GM18951 (cell line): ENCODE results near the gene CRIP1.

ENCODE experiments used
- POLR2A ChIP-seq: IDR thresholded peaks from 4 replicates; pipeline ENCODE4 v1.6.1; 2011; ENCODE audit warnings: mild to moderate bottlenecking; ENCODE audit not compliant: insufficient read length, insufficient read depth; ENCODE audit errors: extremely low read depth
- in situ Hi-C: fragments of 300-500 bp; cut with MboI; formaldehyde crosslinking; loops from one replicate; pipeline ENCODE4 v1.12.0; 2022; ENCODE audit warnings: low sequenced_read_pairs, mixed read lengths, inconsistent platforms; ENCODE audit not compliant: unreplicated experiment

The CRIP1 gene

GRCh38 chr14:105493921-105494605 is 7.4 kb downstream of the CRIP1 start:
- in situ Hi-C loops, result no loop called here
- TF ChIP-seq POLR2A, result no peak

GRCh38 chr14:105494606-105494929 is 7.9 kb downstream of the CRIP1 start:
- no peak for TF ChIP-seq POLR2A
- in situ Hi-C loops, result no loop called here

- TF ChIP-seq POLR2A, result no peak
- in situ Hi-C loops, result no loop called here
These were observed 8.7 kb downstream of the CRIP1 start for GRCh38 chr14:105495101-105495989.

GRCh38 chr14:105495990-105496830 is 9.5 kb downstream of the CRIP1 start:
- no peak for TF ChIP-seq POLR2A
- in situ Hi-C loops, result no loop called here

- in situ Hi-C loops, result no loop called here
These were observed 10.3 kb downstream of the CRIP1 start for GRCh38 chr14:105496831-105497591.

GRCh38 chr14:105497671-105498429 is 11.2 kb downstream of the CRIP1 start:
- TF ChIP-seq POLR2A, result no peak
- in situ Hi-C loops, result no loop called here

More at GRCh38 chr14:105496831-105497591, 10.3 kb downstream of the CRIP1 start:
- no peak for TF ChIP-seq POLR2A

GRCh38 chr14:105498430-105499255 is 12.0 kb downstream of the CRIP1 start:
- in situ Hi-C loops, result no loop called here
- TF ChIP-seq POLR2A, result no peak

GRCh38 chr14:105499256-105500035 is 12.8 kb downstream of the CRIP1 start:
- in situ Hi-C loops, result no loop called here
- TF ChIP-seq POLR2A, result no peak

- in situ Hi-C loops, result no loop called here
These were observed 13.5 kb downstream of the CRIP1 start for GRCh38 chr14:105500036-105500725.

GRCh38 chr14:105500726-105501101 is 14.0 kb downstream of the CRIP1 start:
- no peak for TF ChIP-seq POLR2A
- in situ Hi-C loops, result no loop called here

More at GRCh38 chr14:105500036-105500725, 13.5 kb downstream of the CRIP1 start:
- no peak for TF ChIP-seq POLR2A
